A673 (cell line): ENCODE measurements around the gene CLMP. TPM values are rescaled to one million over a fixed set of nuclear protein-coding genes. Genes with fewer than 3 reads are reported as not detected.
A peak's percentile ranks its signal among the peaks of the same experiment; 100 is the strongest.

Experiments
- BruUV-seq: library from RNA; stranded (reverse); fragments of 400-500 nt; replicated peaks from 2 replicates; lab custom pipeline; 2021; lab: Mats Ljungman, UMichigan
- CTCF ChIA-PET: fragments of 300-600 bp; sonication (Branson Sonifier 250); formaldehyde crosslinking; loops from one replicate; lab custom pipeline; 2022; ENCODE audit warnings: antibody characterized with exemption; lab: Charles Lee
- POLR2A ChIA-PET: fragments of 300-600 bp; sonication (Branson Sonifier 250); formaldehyde crosslinking; loops from one replicate; lab custom pipeline; 2022; ENCODE audit warnings: antibody characterized with exemption; ENCODE audit not compliant: low non-redundant PET; lab: Charles Lee
- DNase-seq: peaks from one replicate; pipeline ENCODE4 v3.0.0-alpha.2; 2015; ENCODE audit warnings: low spot score
- H3K27ac ChIP-seq: fragments of 200-600 bp; sonication (generic); 2 replicates; pipeline ENCODE4 v1.5.1; 2016; ENCODE audit warnings: mixed run types, low read depth, mild to moderate bottlenecking, mixed read lengths, antibody characterized with exemption, low read length; ENCODE audit not compliant: poor library complexity, severe bottlenecking
- H3K27me3 ChIP-seq: fragments of 200-600 bp; sonication (generic); replicated peaks from 2 replicates; pipeline ENCODE4 v1.6.1; 2017; ENCODE audit warnings: mixed run types, low read depth, mild to moderate bottlenecking, mixed read lengths, antibody characterized with exemption, low read length; ENCODE audit not compliant: insufficient read depth, poor library complexity
- H3K36me3 ChIP-seq: fragments of 200-600 bp; sonication (generic); 2 replicates; pipeline ENCODE4 v1.6.1; 2016; ENCODE audit warnings: mixed run types, mild to moderate bottlenecking, mixed read lengths, antibody characterized with exemption, low read length; ENCODE audit not compliant: insufficient read depth, poor library complexity, severe bottlenecking
- H3K4me1 ChIP-seq: fragments of 200-600 bp; sonication (generic); 2 replicates; pipeline ENCODE4 v1.6.1; 2017; ENCODE audit warnings: mixed run types, mild to moderate bottlenecking, mixed read lengths, antibody characterized with exemption, low read length; ENCODE audit not compliant: insufficient read depth, poor library complexity, severe bottlenecking
- H3K4me3 ChIP-seq: fragments of 200-600 bp; sonication (generic); 2 replicates; pipeline ENCODE4 v1.5.1; 2016; ENCODE audit warnings: low read depth, mixed run types, mild to moderate bottlenecking, mixed read lengths, low read length; ENCODE audit not compliant: poor library complexity, severe bottlenecking
- H3K9me3 ChIP-seq: fragments of 200-600 bp; sonication (generic); 2 replicates; pipeline ENCODE4 v1.6.1; 2016; ENCODE audit warnings: mixed run types, low read depth, mild to moderate bottlenecking, mixed read lengths, antibody characterized with exemption, low read length; ENCODE audit not compliant: poor library complexity, severe bottlenecking
- EZH2 ChIP-seq: fragments of 200-600 bp; sonication (generic); IDR thresholded peaks from 2 replicates; pipeline ENCODE4 v1.6.1; 2017; ENCODE audit warnings: borderline replicate concordance, low read depth, mild to moderate bottlenecking, mixed read lengths, antibody characterized with exemption, low read length; ENCODE audit not compliant: poor library complexity, severe bottlenecking
- intact Hi-C: fragments of 100-400 bp; cut with micrococcal nuclease; formaldehyde crosslinking; loops from one replicate; pipeline ENCODE4 v1.10.0; 2022; ENCODE audit not compliant: unreplicated experiment
- total RNA-seq: library from RNA; stranded (reverse); gene quantifications from 2 replicates; pipeline ENCODE4 v1.2.3, GENCODE V29; 2021
- TF ChIP-seq, protein P1 (sequence below): fragments of 300-800, 200-600 bp; sonication (generic); conservative IDR thresholded peaks from 2 replicates; pipeline ENCODE4 v1.5.1; 2017; ENCODE audit warnings: low read depth, mild to moderate bottlenecking, antibody characterized with exemption, low read length, moderate library complexity, mixed read lengths

The CLMP gene
- total RNA-seq, 1 experiment from 2014 or later: 62.6 TPM

DNA sequence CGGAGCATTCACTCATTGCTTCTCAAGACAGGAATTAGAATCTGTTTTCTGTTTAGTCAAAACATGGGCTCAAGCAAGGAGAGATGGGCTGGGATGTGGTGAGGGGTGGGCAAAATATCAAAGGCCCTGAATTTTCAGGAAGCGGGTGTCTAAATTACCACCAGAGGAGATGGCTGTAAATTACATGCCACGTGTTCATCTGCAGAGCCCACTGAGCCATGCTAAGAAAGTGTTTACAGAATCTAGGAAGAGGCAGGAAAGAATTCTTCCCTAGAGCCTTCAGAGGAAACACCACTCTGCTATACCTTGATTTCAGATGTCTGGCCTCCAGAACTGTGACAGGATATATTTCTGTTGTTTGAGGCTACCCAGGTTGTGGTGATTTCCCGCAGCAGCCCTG, 46.1 kb downstream of the CLMP start:
- no peak for DNase-seq
- CTCF ChIA-PET: no interaction called here
- intact Hi-C loops: no loop called here
- no peaks in the 10 kb centered on the region for H3K27me3 ChIP-seq
- POLR2A ChIA-PET: no interaction called here
- no peaks in the 10 kb centered on the region for H3K9me3 ChIP-seq
- peaks cover 15% of the 10 kb centered on the region for H3K4me1 ChIP-seq
- no TSS peak for BruUV-seq
- TF ChIP-seq, protein P1, sequence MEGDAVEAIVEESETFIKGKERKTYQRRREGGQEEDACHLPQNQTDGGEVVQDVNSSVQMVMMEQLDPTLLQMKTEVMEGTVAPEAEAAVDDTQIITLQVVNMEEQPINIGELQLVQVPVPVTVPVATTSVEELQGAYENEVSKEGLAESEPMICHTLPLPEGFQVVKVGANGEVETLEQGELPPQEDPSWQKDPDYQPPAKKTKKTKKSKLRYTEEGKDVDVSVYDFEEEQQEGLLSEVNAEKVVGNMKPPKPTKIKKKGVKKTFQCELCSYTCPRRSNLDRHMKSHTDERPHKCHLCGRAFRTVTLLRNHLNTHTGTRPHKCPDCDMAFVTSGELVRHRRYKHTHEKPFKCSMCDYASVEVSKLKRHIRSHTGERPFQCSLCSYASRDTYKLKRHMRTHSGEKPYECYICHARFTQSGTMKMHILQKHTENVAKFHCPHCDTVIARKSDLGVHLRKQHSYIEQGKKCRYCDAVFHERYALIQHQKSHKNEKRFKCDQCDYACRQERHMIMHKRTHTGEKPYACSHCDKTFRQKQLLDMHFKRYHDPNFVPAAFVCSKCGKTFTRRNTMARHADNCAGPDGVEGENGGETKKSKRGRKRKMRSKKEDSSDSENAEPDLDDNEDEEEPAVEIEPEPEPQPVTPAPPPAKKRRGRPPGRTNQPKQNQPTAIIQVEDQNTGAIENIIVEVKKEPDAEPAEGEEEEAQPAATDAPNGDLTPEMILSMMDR: no peak
- TF ChIP-seq EZH2: no peak
- no peak overlapping the region for H3K4me3 ChIP-seq
- peak overlapping the region; percentile 36 for H3K27ac ChIP-seq
- no peaks in the 10 kb centered on the region for H3K36me3 ChIP-seq

DNA sequence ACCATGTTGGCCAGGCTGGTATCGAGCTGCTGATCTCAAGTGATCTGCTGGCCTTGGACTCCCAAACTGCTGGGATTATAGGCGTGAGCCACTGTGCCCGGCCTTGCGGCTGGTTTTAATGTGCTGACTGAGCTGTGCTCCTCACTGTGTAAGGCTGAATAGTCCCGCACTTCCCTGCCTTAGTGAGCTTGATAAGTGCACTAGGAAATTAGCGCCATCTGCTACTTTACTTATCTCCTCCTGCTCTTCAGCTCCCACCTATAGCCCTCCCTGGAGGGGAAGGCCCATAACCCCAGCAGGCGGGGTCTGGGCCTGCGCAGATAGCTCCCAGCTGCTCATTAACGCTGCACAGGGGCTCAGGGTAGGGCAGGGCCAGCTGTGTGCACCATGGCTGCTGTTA, 49.4 kb downstream of the CLMP start:
- H3K27ac ChIP-seq: no peak overlapping the region
- ChIA-PET CTCF (interaction anchor here (1.3 kb wide), 1 partner anchor 20 kb away, joined by 4 read pairs; no protein-coding TSS in a partner anchor), POLR2A (no interaction called here)
- TF ChIP-seq, protein P1: no peak
- no peak for TF ChIP-seq EZH2
- peaks cover 3% of the 10 kb centered on the region for H3K4me1 ChIP-seq
- no peak for DNase-seq
- no TSS peak for BruUV-seq
- intact Hi-C loops: no loop called here
- no peaks in the 10 kb centered on the region for H3K27me3 ChIP-seq
- H3K4me3 ChIP-seq: no peak overlapping the region
- H3K36me3 ChIP-seq: no peaks in the 10 kb centered on the region
- no peaks in the 10 kb centered on the region for H3K9me3 ChIP-seq

DNA sequence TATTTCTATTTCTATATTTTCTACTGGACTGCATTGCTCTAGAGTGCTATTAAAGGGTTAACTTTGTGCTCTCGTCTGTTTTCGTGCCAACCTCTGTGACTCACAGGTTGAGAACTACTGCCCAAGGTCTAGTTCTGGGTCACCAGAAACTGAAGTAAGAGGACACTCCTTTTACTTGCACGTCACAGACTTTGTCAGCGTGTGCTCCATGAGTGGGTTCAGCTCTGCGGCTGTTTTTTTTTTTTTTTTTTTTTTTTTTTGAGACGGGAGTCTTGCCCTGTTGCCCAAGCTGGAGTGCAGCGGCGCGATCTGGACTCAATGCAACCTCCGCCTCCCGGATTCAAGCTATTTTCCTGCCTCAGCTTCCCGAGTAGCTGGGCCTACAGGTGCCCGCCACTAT, 49.8 kb downstream of the CLMP start:
- CTCF ChIA-PET: interaction anchor here (1.3 kb wide), 1 partner anchor 21 kb away, joined by 4 read pairs; no protein-coding TSS in a partner anchor
- H3K9me3 ChIP-seq: no peaks in the 10 kb centered on the region
- no peaks in the 10 kb centered on the region for H3K36me3 ChIP-seq
- no peak overlapping the region for H3K4me3 ChIP-seq
- DNase-seq: no peak
- intact Hi-C loops: no loop called here
- no peaks in the 10 kb centered on the region for H3K27me3 ChIP-seq
- H3K27ac ChIP-seq: no peak overlapping the region
- no peak for TF ChIP-seq EZH2
- TF ChIP-seq, protein P1: no peak
- no TSS peak for BruUV-seq
- H3K4me1 ChIP-seq: peaks cover 3% of the 10 kb centered on the region
- POLR2A ChIA-PET: no interaction called here
